Tibial nerve (tissue), 4 donors: ENCODE data around the gene CD180.

ENCODE experiments used
- EP300 ChIP-seq, 2 donors: sonication (generic); formaldehyde crosslinking; IDR thresholded peaks; one replicate each; pipeline ENCODE4 v1.6.1; 2017; ENCODE audit warnings: antibody characterized with exemption in 2 of 2, mild to moderate bottlenecking in 1 of 2
- POLR2A ChIP-seq, 2 donors: fragments of 450-650 bp; IDR thresholded peaks; one replicate each; pipeline ENCODE4 v1.6.1; 2017; ENCODE audit warnings: antibody characterized with exemption in 2 of 2, mild to moderate bottlenecking in 2 of 2, moderate library complexity in 2 of 2
- TF ChIP-seq, protein P1 (sequence below), 5 experiments: fragments of 200-600 bp in 3 of 5; fragments of 450-650 bp in 2 of 5; sonication (generic) in 3 of 5; IDR thresholded peaks; one replicate each; pipeline ENCODE4 v1.5.1; 2016 to 2019; ENCODE audit warnings: antibody characterized with exemption in 5 of 5, mild to moderate bottlenecking in 3 of 5, moderate library complexity in 2 of 5

DNA sequence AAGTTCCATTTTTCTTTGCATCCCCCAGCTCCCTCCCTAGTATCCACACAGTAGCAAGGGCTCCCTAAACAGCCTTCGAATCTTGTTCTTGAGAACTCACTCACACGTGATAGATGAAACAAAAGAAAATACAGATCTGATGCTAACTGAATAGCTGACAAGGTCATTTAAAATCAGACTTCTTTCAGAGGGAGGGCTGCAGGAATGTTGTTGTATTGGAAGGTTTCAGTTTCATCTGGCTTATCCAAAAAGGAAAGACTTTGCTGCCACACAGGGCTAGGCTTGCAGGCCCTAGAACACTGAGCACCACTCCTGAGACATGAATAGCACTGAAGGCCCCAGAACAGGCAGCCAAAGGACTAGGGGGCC, 3.2 kb downstream of the CD180 start:
- TF ChIP-seq, protein P1, sequence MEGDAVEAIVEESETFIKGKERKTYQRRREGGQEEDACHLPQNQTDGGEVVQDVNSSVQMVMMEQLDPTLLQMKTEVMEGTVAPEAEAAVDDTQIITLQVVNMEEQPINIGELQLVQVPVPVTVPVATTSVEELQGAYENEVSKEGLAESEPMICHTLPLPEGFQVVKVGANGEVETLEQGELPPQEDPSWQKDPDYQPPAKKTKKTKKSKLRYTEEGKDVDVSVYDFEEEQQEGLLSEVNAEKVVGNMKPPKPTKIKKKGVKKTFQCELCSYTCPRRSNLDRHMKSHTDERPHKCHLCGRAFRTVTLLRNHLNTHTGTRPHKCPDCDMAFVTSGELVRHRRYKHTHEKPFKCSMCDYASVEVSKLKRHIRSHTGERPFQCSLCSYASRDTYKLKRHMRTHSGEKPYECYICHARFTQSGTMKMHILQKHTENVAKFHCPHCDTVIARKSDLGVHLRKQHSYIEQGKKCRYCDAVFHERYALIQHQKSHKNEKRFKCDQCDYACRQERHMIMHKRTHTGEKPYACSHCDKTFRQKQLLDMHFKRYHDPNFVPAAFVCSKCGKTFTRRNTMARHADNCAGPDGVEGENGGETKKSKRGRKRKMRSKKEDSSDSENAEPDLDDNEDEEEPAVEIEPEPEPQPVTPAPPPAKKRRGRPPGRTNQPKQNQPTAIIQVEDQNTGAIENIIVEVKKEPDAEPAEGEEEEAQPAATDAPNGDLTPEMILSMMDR (IDR thresholded peaks at IDR 0.05), result no peak
- TF ChIP-seq EP300 (IDR thresholded peaks at IDR 0.05), result no peak
- TF ChIP-seq POLR2A (IDR thresholded peaks at IDR 0.05), result no peak
